Kidney (tissue), 14 donors: ENCODE measurements around the gene PEAK3. TPM values are rescaled to one million over a fixed set of nuclear protein-coding genes. Genes with fewer than 3 reads are reported as not detected.
A peak's percentile ranks its signal among the peaks of the same experiment; 100 is the strongest.

Experiments used
- DNase-seq, 5 donors: peaks; one replicate each; pipeline ENCODE4 v3.0.0-alpha.2; 2013 to 2020
- FAIRE-seq: peaks from 2 replicates; lab custom pipeline; 2012; peaks lifted over from hg19 to GRCh38; lab: Jason Lieb, UNC
- H3K27ac ChIP-seq, 2 donors: one replicate each; pipeline ENCODE4 v1.7.0; 2013; ENCODE audit warnings: low read depth in 2 of 2, low read length in 2 of 2, inconsistent platforms in 1 of 2
- H3K27me3 ChIP-seq: one replicate; pipeline ENCODE4 v1.7.1; 2013; ENCODE audit warnings: low read length, inconsistent platforms; ENCODE audit not compliant: control insufficient read depth, insufficient read depth
- H3K36me3 ChIP-seq, 3 donors: one replicate each; pipeline versions ENCODE4 v1.7.0 to v1.7.1; 2013; ENCODE audit warnings: low read length in 3 of 3, control low read depth in 1 of 3, inconsistent platforms in 1 of 3; ENCODE audit not compliant: insufficient read depth in 3 of 3, control insufficient read depth in 2 of 3
- H3K4me1 ChIP-seq, 3 donors: one replicate each; pipeline versions ENCODE4 v1.7.0 to v1.7.1; 2013; ENCODE audit warnings: low read length in 3 of 3, inconsistent platforms in 1 of 3, low read depth in 1 of 3; ENCODE audit not compliant: control insufficient read depth in 2 of 3, insufficient read depth in 2 of 3
- H3K4me3 ChIP-seq, 3 donors: one replicate each; pipeline versions ENCODE4 v1.7.0 to v1.8.1; 2013; ENCODE audit warnings: low read length in 3 of 3, control low read depth in 1 of 3, inconsistent platforms in 1 of 3
- H3K9ac ChIP-seq, 3 donors: one replicate each; pipeline versions ENCODE4 v1.7.0 to v1.7.1; 2013; ENCODE audit warnings: low read length in 3 of 3, control low read depth in 1 of 3, inconsistent platforms in 1 of 3
- H3K9me3 ChIP-seq, 3 donors: one replicate each; pipeline versions ENCODE4 v1.7.0 to v1.7.1; 2013; ENCODE audit warnings: low read length in 3 of 3, control low read depth in 1 of 3, inconsistent platforms in 1 of 3; ENCODE audit not compliant: control insufficient read depth in 2 of 3, insufficient read depth in 1 of 3
- CTCF ChIP-seq: IDR thresholded peaks from 3 replicates; pipeline ENCODE4 v1.5.1; 2012; ENCODE audit warnings: mild to moderate bottlenecking, moderate library complexity, borderline replicate concordance; ENCODE audit not compliant: insufficient read depth; ENCODE audit errors: extremely low read depth
- intact Hi-C: fragments of 100-400 bp; cut with DNase I; formaldehyde crosslinking; loops from one replicate; pipeline ENCODE4 v1.11.1; 2022
- polyA plus RNA-seq: library from polyadenylated mRNA; stranded (reverse); fragments of 350-450 nt; fragmentation: Illumina TruSeq; extraction: RNeasy Lipid Tissue Mini Kit (QIAGEN cat#74804); gene quantifications from one replicate; pipeline ENCODE4 v1.2.3, GENCODE V29; 2014; ENCODE audit warnings: low read depth, low replicate concordance; ENCODE audit not compliant: insufficient read depth
- total RNA-seq: library from RNA; stranded (reverse); fragmentation: NEBNext Ultra II Directional; extraction: Animal tissue kit (Norgen Biotek cat#: 25700); gene quantifications from one replicate; pipeline ENCODE4 v1.2.1, GENCODE V29; 2021
- donor health status: control.
- donor health status: control.
- donor health status: control.
- donor health status: control.
- donor health status: control.
- donor health status: DM: yes; HTN: yes; CAD: no.
- donor health status: Normal renal cell carcinoma (clear cell type).

Gene PEAK3
- total and polyA plus RNA-seq, 2 donors from 2014 or later, result 2.1 TPM; not detected in 1

- Histone ChIP-seq H3K4me1 (peaks cover 0 to 3% (median 0%) of the 10 kb centered on the region in 3 donors), H3K9me3 (no peaks in the 10 kb centered on the region), H3K36me3 (no peaks in the 10 kb centered on the region), H3K4me3 (no peak overlapping the region), H3K27me3 (no peaks in the 10 kb centered on the region), H3K27ac (no peak overlapping the region), H3K9ac (no peak overlapping the region)
- DNase-seq (peak in 1 of 5 donors; percentile 57), FAIRE-seq (no peak)
- intact Hi-C loops, result no loop called here
- TF ChIP-seq CTCF, result no peak
Observed at GRCh38 chr19:2320939-2321338, 39.0 kb upstream of the PEAK3 start.

GRCh38 chr19:2320049-2320448, 38.1 kb upstream of the PEAK3 start:
- no peaks in the 10 kb centered on the region for H3K27me3 ChIP-seq
- intact Hi-C loops, result no loop called here
- peaks cover 0 to 3% (median 0%) of the 10 kb centered on the region in 3 donors for H3K4me1 ChIP-seq
- no peak overlapping the region for H3K4me3 ChIP-seq
- FAIRE-seq, result no peak
- no peaks in the 10 kb centered on the region for H3K36me3 ChIP-seq
- H3K27ac ChIP-seq, result no peak overlapping the region
- no peak for TF ChIP-seq CTCF
- H3K9me3 ChIP-seq, result no peaks in the 10 kb centered on the region
- H3K9ac ChIP-seq, result no peak overlapping the region
- no peak for DNase-seq

- FAIRE-seq, result no peak
Observed at GRCh38 chr19:2319551-2319950, 37.6 kb upstream of the PEAK3 start.

More at GRCh38 chr19:2319551-2319950, 37.6 kb upstream of the PEAK3 start:
- no peaks in the 10 kb centered on the region for H3K9me3 ChIP-seq
- no peaks in the 10 kb centered on the region for H3K27me3 ChIP-seq
- no peaks in the 10 kb centered on the region for H3K36me3 ChIP-seq
- intact Hi-C loops, result loop anchor here (10.0 kb wide), 1 partner anchor 165 kb away; the partner anchor contains the start of gene AP3D1
- no peak for DNase-seq
- peaks cover 0 to 3% (median 0%) of the 10 kb centered on the region in 3 donors for H3K4me1 ChIP-seq
- no peak overlapping the region for H3K4me3 ChIP-seq
- H3K9ac ChIP-seq, result no peak overlapping the region
- no peak overlapping the region for H3K27ac ChIP-seq
- TF ChIP-seq CTCF, result no peak
